Fibroblast of peridontal ligament (primary cell): Measurements from ENCODE around the gene PRKN.

Experiments used
- DNase-seq: peaks from one replicate; pipeline ENCODE4 v3.0.0-alpha.2; 2010; ENCODE audit errors: extremely low read depth

The PRKN gene

DNA sequence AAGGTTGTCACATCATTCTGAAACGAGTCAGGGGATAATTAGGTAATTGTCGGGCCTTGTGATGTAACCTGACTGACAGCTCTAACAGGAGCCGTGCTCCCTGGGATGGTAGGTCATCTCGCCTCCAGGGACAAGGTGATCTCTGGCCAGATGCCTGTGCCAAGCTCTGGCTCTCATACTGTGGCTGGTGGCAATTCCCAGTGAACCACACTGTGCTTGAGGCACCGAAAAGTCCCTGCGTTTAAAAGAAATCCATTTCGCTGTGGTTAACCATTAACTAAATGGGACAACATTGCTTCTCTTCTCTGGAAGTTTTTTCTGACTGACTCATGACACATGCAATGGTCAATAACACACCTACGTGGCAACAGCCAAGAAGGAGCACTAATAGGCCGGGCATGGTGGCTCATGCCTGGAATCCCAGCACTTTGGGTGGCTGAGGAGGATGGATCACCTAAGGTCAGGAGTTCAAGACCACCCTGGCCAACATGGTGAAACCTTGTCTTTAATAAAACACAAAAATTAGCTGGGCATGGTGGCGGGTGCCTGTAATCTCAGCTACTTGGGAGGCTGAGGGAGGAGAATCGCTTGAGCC is 669.2 kb downstream of the PRKN start:
- DNase-seq = no peak

DNA sequence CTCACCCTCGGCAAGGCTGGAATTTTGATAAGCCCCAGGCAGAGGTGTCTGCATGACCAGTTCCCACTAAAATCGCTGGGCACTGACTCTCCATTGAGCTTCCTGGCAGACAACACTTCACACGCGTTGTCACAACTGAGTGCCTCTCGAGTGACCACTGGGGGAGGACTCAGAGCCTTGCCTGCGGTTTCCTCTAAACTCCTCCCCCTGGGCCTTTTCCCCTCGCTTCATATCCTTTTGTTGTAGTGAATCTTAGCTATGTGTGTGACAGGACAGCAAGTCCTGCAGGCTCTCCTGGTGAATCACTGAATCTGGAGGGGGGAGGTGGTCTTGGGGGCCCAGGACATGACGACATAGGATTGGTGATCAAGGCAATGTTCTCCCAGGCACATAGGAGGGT is 670.8 kb downstream of the PRKN start:
- no peak for DNase-seq

DNA sequence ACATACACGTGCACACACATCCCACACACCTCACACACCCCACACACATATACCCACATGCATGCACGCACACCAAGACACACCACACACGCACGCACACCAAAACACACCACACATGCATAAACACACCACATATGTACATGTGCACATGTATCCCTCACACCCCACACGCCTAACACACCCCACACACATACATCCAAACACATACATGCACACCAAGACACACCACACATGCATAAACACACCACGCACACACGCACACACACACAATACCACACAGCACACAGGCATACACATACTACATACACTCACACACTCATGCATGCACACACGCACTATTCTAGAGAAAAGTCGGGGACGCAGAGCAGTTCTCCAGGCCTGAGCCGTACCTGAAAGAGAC is 671.5 kb downstream of the PRKN start:
- DNase-seq = no peak

DNA sequence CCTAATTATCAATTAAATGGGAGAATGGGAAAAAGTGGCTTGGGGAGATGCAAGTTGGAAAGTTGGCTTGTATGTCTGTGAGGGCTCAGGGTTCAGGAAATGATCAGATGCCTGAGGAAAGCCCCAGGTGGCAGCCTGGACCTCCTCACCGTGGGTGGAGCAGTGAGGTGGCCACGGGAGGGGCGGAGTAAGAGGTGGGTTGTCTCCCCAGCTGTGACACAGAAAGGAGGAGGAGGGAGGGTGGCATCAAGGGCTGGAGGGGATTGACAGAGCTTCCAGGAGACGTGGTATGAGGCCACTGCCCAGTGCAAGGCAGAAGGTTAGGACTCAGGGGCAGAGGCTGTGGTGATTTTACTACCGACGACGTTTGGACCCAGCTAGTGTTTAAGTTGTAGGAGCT is 672.2 kb downstream of the PRKN start:
- DNase-seq = no peak

DNA sequence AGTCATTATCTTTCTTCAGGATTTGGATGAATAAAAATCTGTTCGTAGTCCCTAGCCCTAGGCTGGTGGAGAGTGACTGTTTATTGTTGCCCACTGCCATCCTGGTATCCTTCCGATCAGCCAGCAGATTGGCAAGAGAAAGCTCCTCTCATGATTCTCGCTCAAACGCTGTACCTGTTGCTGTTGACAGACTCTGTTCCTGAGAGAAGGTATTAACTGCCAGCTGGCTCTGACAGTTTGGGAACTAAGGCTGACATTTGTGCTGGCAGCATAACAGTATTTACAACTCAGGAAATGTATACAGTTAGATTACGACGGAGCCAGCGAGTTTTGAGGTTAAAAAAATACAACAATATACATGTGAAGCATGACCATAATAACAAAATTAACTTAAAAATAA is 674.5 kb downstream of the PRKN start:
- DNase-seq = no peak

DNA sequence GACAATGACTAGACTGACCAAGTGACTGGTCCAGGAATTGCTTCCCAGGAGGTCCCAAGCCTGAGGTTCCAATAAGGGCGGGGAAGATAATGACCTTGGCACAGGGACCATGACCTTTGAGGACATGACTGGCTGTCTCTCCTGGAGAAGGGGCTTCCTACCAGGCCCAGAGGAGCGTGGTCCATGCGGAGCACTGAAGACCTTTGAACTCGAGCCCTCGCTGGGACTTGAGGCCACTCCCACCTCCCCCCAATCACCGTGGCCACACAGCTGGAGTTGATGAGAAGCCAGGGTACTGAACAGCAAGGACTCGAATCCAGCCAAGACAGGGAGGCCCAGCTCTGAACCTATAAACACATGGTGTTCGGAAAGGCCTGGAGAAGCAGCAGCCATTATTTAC is 677.0 kb downstream of the PRKN start:
- no peak for DNase-seq

DNA sequence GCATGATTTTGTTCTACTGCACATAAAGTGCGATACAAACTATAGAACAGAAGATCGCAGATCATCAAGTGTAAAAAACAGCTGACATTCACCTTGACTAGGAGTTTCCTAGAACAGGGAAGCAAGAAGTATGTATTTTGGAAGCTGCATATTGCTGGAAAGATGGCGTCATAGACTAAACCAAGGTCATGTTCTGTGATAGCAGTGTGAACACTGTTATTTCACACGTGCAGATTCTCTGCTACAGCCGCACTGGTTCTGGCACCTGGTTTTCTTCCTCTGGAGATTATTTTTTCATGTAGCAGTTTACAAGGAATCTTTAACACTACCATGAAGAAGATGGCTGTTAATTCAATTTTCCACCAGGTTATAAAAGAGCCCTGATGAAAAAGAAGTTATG is 681.2 kb downstream of the PRKN start:
- no peak for DNase-seq

DNA sequence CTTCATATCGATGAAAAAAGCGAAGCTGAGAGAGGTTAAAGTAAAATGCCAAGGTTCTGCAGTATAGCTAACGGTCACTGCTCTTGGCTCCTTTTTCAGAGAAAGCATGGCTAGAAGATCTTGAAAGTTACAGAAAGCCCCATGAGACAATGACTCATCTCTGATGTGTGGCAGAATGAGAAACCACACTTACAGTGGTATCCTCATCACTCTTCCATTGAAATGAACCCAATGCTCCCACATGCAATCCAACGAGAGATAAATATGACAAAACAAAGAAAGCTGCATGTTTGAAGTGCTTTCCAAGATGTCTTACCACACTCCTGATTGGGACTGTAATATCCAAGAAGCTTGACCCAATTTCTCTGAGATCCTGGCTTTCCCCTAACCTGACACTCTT is 694.9 kb downstream of the PRKN start:
- no peak for DNase-seq

DNA sequence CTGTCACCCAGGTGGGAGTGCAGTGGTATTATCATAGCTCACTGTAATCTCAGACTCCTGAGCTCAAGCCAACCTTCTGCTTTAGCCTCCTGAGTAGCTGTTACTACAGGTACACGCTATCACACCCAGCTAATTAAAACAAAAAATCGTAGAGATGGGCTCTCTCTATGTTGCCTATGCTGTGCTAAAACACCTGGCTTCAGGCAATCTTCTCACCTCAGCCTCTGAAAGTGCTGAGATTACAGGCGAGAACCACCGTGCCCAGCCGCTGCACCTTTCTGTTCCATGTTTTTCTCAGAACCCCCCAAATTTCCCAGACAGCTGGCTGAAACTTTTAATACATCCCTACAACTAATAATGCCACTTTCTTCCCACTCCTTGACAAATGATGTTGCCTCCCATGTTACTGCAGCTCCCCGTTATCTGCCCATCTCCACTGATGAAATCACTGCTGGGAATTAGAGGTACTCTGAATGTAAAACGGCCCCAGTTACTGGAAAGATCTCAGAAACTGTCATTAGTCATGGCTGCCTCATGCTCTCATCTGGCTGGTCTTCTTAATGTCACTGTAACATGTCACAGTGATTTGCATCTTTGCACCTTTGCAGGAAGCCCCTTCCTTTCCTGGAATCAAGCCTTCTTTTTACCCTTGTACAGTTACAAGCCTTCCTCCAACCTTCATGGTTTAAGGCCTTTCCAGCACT is 697.5 kb downstream of the PRKN start:
- no peak for DNase-seq

DNA sequence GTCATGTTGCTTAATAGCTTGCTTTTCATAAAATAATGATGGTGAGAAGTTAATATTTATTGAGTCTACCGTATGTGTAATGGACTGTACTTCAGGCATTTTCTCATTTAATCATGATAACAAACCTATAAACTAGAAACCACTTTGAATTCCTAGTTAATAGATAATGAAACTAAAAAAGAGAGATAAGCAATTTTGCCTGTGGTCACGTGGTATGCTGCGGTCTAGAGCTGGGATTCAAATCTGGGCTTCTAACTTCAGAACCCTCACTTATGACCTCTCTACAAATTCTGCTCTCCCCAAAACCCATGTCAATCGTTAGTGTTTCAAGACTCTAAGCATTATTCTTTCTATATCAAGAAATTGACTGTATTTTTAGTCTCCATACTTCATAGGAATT is 700.7 kb downstream of the PRKN start:
- DNase-seq = no peak

DNA sequence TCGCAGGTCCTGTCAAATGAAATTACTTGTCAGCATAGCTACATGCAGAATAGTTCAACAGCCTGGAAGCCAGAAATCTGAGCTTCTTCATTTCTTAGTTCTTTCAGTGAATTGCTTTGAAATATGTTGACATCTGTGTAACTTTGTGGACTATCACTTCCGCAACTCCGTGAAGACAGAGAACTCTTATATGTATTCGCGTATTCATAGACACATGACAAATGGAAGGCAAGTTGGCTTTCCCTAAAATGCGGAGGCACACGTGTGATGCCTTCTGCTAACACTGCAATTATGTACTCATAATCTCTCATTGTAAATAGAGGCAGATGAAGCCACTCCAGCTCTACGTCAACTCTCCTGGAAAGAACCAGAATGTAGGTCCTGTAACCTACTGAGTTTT is 701.5 kb downstream of the PRKN start:
- no peak for DNase-seq

DNA sequence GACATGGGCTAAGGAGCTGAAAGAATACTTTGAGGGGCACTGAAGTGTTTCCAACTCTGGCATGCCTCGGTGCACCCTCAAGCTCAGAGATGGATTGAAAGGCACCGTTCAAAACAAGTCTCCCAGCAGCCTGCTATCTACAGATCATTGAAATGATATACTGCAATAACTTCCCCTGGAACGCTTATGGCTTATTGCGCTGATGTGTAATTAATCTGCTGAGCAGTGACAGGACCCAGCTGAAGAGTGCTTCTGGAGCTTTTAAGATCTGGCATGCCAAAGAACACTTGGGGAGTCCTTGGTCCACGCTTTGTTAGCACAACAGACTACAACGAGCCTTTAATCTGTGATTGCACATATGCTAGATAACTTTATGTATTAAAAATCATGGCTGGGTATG is 708.2 kb downstream of the PRKN start:
- DNase-seq = no peak

DNA sequence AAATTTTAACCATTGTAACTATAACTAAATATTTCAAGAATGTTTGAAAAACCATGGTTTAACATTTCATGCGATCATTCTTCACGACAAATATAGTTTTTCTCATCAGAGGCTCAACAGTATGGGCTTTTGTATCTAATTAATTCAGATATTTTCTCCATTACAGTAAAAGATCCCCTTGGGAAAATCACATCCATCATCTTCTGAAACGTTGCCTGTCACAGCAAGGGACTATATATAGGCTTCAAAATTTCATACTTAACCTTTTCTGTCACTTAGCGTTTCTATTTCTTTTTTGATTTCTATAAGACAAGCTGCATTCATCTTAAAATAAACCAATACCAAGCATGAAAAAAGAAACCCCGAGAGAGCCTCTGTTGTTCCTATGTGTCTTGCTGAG is 710.0 kb downstream of the PRKN start:
- no peak for DNase-seq

DNA sequence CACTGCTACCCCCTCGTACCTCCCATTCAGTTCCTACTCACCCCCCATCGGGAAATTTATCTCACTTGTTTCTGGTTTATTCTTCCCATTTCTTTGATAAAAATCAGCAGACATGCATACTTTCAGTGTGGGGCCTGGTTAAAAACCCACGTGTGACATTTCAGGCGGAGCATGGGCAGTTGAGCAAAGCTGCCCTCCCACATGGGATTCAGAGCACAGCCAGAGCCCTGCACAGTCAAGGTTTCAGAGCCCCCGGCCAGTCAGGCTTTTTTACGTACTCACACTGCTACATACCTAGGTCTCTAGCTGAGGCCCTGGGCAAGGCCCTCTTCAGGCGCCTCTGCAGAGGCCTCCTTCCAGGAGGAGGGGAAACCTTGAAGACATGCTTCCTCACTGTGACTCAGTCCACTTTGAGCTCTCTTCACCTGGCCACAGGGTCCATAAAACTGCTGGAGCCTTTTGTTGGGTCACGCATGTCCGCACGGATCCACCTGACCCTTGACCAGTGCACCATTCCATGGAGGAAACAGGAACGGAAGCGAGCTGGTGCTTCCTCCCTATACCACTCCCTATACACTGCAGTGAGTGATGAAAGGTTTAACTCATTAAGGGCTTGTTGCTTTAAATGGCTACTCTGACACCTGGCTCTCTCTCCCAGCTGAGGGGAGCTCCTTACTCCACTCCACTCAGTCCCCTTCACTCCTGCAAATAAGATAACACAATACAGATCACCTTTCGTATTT is 713.3 kb downstream of the PRKN start:
- DNase-seq = no peak

DNA sequence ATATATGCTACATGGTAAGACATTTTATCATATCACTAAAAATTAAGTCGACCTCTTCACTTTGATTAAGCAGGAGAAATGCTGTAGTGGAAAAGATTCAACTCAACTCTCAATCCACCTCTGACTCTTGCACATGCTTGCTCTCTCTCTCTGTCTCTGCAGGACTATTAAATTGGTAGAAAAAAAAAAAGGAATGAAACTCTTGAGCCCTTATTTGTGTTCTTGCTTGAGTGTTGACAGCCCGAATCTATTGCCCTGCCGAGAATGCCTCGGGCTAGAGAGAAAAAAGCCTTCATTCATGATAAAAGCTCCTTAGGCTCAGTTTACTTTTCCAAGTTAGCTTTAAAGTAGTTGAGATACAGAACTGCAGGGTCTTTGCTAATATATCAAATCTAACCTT is 722.2 kb downstream of the PRKN start:
- no peak for DNase-seq

DNA sequence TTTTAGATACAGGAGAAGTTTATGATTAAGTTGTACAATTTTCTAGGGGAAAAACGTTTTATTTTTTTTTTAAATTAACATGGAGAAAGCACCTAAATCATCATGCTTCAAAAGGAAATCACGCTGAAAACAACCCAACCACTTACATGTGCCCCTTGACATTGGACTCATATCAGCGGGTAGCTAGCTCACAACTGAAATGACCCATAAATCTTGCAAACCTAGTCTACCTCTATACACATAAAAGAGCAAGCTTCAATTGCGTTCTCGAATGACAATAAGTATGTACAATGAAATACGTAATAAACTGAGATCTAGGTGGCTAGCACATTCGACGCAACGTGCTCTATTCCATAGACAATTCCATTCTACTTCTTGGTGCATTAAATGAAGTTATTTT is 730.8 kb downstream of the PRKN start:
- DNase-seq = no peak

DNA sequence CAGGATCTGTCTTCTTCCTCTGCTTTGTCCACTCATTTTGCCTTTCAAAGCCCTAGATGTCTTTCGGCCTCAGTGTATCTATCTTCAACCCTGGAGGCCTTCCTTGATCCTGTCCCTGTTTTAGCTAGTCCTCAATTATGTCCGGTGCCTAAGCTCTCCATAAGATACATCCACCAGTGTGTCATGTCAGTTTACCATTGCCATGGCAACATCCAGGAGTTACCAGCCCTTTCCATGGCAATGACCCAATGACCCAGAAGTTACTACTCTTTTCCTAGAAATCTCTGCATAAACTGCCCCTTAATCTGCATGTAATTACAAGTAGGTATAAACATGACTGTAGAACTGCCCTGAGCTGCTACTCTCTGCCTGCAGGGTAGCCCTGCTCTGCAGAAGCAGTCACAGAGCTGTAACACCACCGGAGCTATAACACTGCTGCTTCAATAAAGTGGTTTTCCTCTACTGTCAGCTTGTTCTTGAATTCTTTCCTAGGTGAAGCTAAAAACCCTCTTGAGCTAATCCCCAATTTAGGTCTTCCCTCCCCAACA is 741.6 kb downstream of the PRKN start:
- DNase-seq = no peak

DNA sequence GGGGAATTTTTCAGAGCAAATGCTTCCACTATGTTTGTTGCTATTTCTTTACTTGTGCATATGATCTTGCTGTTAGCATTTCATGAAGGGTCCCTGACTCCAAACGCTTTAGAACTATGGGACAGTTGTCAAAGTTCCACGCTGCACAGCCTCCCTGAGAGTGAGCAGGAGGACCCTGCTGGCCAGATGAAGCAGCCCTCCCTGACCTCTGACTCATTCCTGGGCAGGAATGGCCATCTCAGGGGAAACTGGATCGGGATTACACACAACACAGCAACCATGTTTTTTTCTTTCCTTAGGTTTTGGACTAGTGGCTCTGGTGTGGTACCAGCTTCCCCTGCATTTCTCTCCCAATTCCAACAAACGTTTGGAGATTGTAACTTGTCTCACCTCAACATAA is 742.9 kb downstream of the PRKN start:
- no peak for DNase-seq

DNA sequence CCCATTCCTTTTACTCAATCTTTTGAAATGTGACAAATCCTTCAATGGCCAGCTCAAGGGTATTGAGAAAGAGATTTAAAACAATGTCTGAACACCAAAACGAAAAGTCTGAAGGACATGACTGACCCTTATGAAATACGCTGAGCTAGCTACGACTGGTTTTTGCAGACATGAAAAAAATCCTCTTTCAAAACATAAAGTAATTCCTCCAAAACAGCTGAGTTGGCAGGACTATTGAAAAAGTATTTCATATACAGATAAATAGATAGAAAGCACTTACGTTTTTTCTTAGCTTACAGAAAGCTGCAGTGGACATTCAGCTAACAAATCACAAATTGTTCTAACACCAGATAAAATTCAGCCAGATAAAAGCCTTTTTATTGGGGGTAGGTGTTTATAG is 751.0 kb downstream of the PRKN start:
- DNase-seq = no peak

DNA sequence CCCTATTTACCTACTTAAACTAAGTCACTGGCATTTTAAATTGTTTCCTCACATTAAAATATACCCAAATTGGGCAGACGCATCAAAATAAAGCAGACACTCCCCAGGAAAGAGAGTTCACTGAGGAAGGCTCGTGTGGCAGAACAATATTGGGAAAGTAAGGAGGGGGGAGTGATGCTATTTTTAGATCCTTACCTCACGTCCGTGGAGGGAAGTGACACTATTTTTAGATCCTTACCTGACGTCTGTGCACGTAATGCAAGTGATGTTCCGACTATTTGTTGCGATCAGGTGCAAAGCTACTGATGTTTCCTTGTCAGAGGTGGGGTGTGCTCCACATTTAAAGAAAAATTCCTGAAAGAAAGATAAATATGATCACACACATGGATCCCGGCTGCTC is 754.5 kb downstream of the PRKN start:
- DNase-seq = no peak

DNA sequence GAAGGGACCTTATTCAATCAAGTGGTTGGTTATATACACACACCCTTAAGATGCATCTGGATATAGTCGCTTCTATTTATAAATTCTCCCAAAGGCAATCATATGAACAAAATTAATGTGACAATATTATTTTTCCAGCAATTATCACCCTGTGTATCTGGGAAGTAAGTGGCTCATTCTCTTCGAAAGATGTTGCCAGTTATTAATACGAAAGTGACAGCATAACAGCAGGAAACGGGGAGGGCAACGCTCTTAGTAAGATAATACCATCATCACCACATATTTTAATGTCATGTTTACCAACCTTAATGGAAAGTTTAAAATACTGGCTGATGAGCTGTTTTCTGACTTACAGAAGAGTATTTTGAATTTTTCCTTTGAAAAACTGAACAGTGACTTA is 756.5 kb downstream of the PRKN start:
- no peak for DNase-seq

DNA sequence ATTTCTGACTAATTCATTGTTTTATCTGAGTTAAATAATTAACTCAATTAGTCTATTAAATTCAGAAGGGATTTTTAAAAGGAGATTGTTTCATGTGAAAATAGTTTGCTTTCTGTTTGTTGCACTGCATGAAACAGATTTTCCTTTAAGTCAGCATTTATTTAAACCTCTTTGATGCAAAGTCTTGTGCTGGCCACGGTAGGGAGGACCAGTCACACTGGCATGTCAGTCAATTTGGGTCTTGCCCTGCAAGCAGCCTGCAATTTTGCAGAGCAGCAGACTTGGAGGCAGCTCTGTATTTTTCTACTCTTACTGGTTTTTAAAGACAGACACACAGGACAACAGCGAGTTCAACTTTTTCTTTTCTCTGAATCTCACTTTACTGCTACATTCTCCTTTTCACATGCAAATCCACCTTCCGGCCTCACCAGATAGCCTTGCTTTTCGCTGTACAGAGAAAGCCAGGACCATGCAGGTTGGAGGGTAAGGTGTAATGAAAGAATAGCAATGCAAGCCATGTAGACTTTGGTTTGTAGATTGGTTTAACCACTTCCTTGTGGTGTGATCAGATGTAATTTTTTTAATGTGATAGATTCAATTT is 763.8 kb downstream of the PRKN start:
- no peak for DNase-seq

DNA sequence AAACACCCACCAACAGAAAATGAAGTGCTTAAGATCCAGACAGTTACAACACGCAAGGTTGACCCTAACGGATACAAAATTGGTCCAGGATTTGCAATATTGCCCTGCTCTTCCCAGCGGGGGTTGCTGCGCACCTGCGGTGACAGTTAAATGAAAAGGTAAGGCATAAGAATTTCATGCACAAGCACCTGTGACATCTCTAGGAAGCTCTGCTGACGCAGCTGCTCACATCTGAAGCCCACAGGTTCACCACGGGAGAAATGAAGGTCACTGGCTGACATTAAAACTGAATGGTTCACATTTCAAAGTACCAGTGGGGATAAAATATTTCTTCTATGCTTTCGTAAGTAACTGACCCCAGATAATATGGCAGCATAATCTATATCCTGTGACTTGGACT is 764.4 kb downstream of the PRKN start:
- no peak for DNase-seq
